Transverse colon (tissue), 4 donors: Measurements from ENCODE around the gene MOV10L1. TPM values are rescaled to one million over a fixed set of nuclear protein-coding genes. Genes with fewer than 3 reads are reported as not detected.
"Not testable (repeated sequence)": the region's sequence is repeated elsewhere in the genome, so short reads cannot be mapped to it uniquely, and the experiment has no call there.

ENCODE experiments used
- DNase-seq: peaks from one replicate; pipeline ENCODE4 v3.0.0-alpha.2; 2019
- H3K27ac ChIP-seq, 4 donors: fragments of 200-600 bp; sonication (generic); 2 replicates each; pipeline ENCODE4 v1.5.1; 2016 to 2018; ENCODE audit warnings: inconsistent platforms in 4 of 4
- H3K27me3 ChIP-seq: fragments of 200-600 bp; sonication (generic); 2 replicates; pipeline ENCODE4 v1.5.1; 2017; ENCODE audit warnings: inconsistent platforms
- H3K36me3 ChIP-seq, 4 donors: fragments of 200-600 bp; sonication (generic); 2 replicates each; pipeline ENCODE4 v1.5.1; 2017 to 2019; ENCODE audit warnings: inconsistent platforms in 4 of 4
- H3K4me1 ChIP-seq, 4 donors: fragments of 200-600 bp; sonication (generic); 2 replicates each; pipeline ENCODE4 v1.5.1; 2017 to 2020; ENCODE audit warnings: inconsistent platforms in 4 of 4
- H3K4me3 ChIP-seq, 4 donors: fragments of 200-600 bp; sonication (generic); 1 replicate in 1 of 4; 2 replicates in 3 of 4; pipeline versions ENCODE4 v1.5.1 to v1.6.1; 2017 to 2019; ENCODE audit warnings: inconsistent platforms in 4 of 4
- H3K9me3 ChIP-seq, 2 donors: fragments of 200-600 bp; sonication (generic); 2 replicates each; pipeline ENCODE4 v1.5.1; 2017 to 2019; ENCODE audit warnings: inconsistent platforms in 2 of 2
- CTCF ChIP-seq, 5 experiments: fragments of 200-600 bp in 3 of 5; fragments of 450-650 bp in 2 of 5; sonication (generic) in 3 of 5; IDR thresholded peaks; 1 replicate in 2 of 5; 2 replicates in 3 of 5; pipeline ENCODE4 v1.5.1; 2016 to 2017; ENCODE audit warnings: antibody characterized with exemption in 5 of 5, inconsistent platforms in 3 of 5, mild to moderate bottlenecking in 2 of 5, moderate library complexity in 1 of 5
- EP300 ChIP-seq: sonication (generic); formaldehyde crosslinking; IDR thresholded peaks from one replicate; pipeline ENCODE4 v1.6.1; 2017; ENCODE audit warnings: antibody characterized with exemption, low read depth
- POLR2A ChIP-seq: fragments of 450-650 bp; IDR thresholded peaks from one replicate; pipeline ENCODE4 v1.6.1; 2016; ENCODE audit warnings: antibody characterized with exemption, mild to moderate bottlenecking, moderate library complexity
- POLR2AphosphoS5 ChIP-seq, 3 donors: sonication (generic); formaldehyde crosslinking; IDR thresholded peaks; one replicate each; pipeline ENCODE4 v1.6.1; 2016; ENCODE audit warnings: antibody characterized with exemption in 3 of 3
- WGBS, 2 donors: methylation state at CpG; one replicate each; pipeline ENCODE4 v1.1.5; 2018; ENCODE audit warnings: low coverage in 1 of 2; 5-methylcytosine and 5-hydroxymethylcytosine counted together
- in situ Hi-C, 4 donors: fragments of 200-750 bp; cut with MboI; loops; one replicate each; pipeline versions ENCODE4 v1.15.0 to v1.15.1; 2017; ENCODE audit warnings: low sequenced_read_pairs in 3 of 4, low pct_ligation_motif_present in 1 of 4, low pct_unique_long_range_greater_than_20kb in 1 of 4
- intact Hi-C: fragments of 100-400 bp; cut with DNase I; formaldehyde crosslinking; loops from one replicate; pipeline ENCODE4 v1.15.1; 2023; ENCODE audit warnings: low total_unique reads
- total RNA-seq, 4 donors: library from RNA; depleted of rRNA; stranded (reverse); fragments of >200 nt; gene quantifications; one replicate each; pipeline ENCODE4 v1.1.0, GENCODE V29; 2016

Gene MOV10L1
- total RNA-seq, 4 donors from 2014 or later = 0.20 to 0.48 (median 0.41) TPM; not detected in 1

- Histone ChIP-seq H3K27ac (no peak overlapping the region), H3K36me3 (no peaks in the 10 kb centered on the region), H3K4me1 (no peaks in the 10 kb centered on the region), H3K9me3 (no peaks in the 10 kb centered on the region), H3K27me3 (peaks cover 33% of the 10 kb centered on the region), H3K4me3 (no peak overlapping the region)
- in situ Hi-C loops = loop anchor here in 2 of 4 donors (10.0 kb wide), 2 partner anchors 58 to 68 kb away; partner anchors contain the start of gene SELENOO (in 1 of the 2)
- intact Hi-C loops = no loop called here
- TF ChIP-seq EP300 = no peak
- peak; percentile 70 to 82 (median 73) for TF ChIP-seq CTCF (IDR thresholded peaks at IDR 0.05)
- DNase-seq = peak; percentile 58
- 38% methylated on average over 25 of the region's 27 CpGs; no CpG with 5 or more reads in 1 of the 2 donors for WGBS, 2 donors
These were observed 56.8 kb downstream of the MOV10L1 start for GRCh38 chr22:50146439-50147238.

GRCh38 chr22:50147258-50148165 lies 57.7 kb downstream of the MOV10L1 start:
- H3K4me3 ChIP-seq, intact Hi-C loops, DNase-seq, H3K4me1 ChIP-seq, H3K27ac ChIP-seq, H3K9me3 ChIP-seq, H3K36me3 ChIP-seq: not testable (repeated sequence)
- 81 to 87% methylated on average over 3 to 16 of the region's 26 CpGs for WGBS, 2 donors
- in situ Hi-C loops = loop anchor here in 2 of 4 donors (10.0 kb wide), 2 partner anchors 57 to 67 kb away; partner anchors contain the start of gene SELENOO (in 1 of the 2)
- peaks cover 24% of the 10 kb centered on the region for H3K27me3 ChIP-seq

- WGBS, 2 donors = 78 to 80% methylated on average over 4 to 12 of the region's 12 CpGs
- TF ChIP-seq CTCF (IDR thresholded peaks at IDR 0.05) = no peak
- no peak for TF ChIP-seq POLR2AphosphoS5 (IDR thresholded peaks at IDR 0.05)
- no peak for TF ChIP-seq EP300
- TF ChIP-seq POLR2A = no peak
- Histone ChIP-seq H3K4me1 (no peaks in the 10 kb centered on the region), H3K4me3 (no peak overlapping the region), H3K27me3 (peaks cover 18% of the 10 kb centered on the region), H3K27ac (no peak overlapping the region), H3K36me3 (no peaks in the 10 kb centered on the region), H3K9me3 (no peaks in the 10 kb centered on the region)
- in situ Hi-C loops = loop anchor here in 2 of 4 donors (10.0 kb wide), 2 partner anchors 57 to 67 kb away; partner anchors contain the start of gene SELENOO (in 1 of the 2)
- DNase-seq = no peak
- intact Hi-C loops = no loop called here
These were observed 58.3 kb downstream of the MOV10L1 start for GRCh38 chr22:50148166-50148500.

- H3K27ac ChIP-seq = no peak overlapping the region
- H3K9me3 ChIP-seq = no peaks in the 10 kb centered on the region
- H3K4me1 ChIP-seq = no peaks in the 10 kb centered on the region
- H3K27me3 ChIP-seq = peaks cover 9% of the 10 kb centered on the region
- no peak overlapping the region for H3K4me3 ChIP-seq
- DNase-seq = peak; percentile 73
- TF ChIP-seq CTCF (IDR thresholded peaks at IDR 0.05) = peak; percentile 61 to 81 (median 78)
- TF ChIP-seq EP300 = no peak
- no peak for TF ChIP-seq POLR2AphosphoS5 (IDR thresholded peaks at IDR 0.05)
- intact Hi-C loops = no loop called here
- no peaks in the 10 kb centered on the region for H3K36me3 ChIP-seq
- 35% methylated on average over 22 of the region's 22 CpGs; no CpG with 5 or more reads in 1 of the 2 donors for WGBS, 2 donors
- in situ Hi-C loops = loop anchor here in 2 of 4 donors (10.0 kb wide), 2 partner anchors 56 to 66 kb away; partner anchors contain the start of gene SELENOO (in 1 of the 2)
These were observed 59.4 kb downstream of the MOV10L1 start for GRCh38 chr22:50148991-50149721.
